B cell (primary cell): ENCODE results near the gene PARK7. TPM values are rescaled to one million over a fixed set of nuclear protein-coding genes. Genes with fewer than 3 reads are reported as not detected.

Experiments
- ATAC-seq: fragments of 200-7000 bp; cut with Tn5 transposase; one replicate; pipeline ENCODE4 v1.10.0; 2021; ENCODE audit warnings: low read depth, mild to moderate bottlenecking, moderate number of reproducible peaks, moderate library complexity
- CTCF ChIA-PET: fragments of 350-600 bp; sonication (Branson Sonifier 250); formaldehyde crosslinking; loops from one replicate; lab custom pipeline; 2021; ENCODE audit warnings: antibody characterized with exemption, inconsistent platforms; lab: Charles Lee
- POLR2A ChIA-PET: fragments of 350-600 bp; sonication (Branson Sonifier 250); formaldehyde crosslinking; loops from one replicate; lab custom pipeline; 2021; ENCODE audit warnings: antibody characterized with exemption; lab: Charles Lee
- DNase-seq: peaks from one replicate; pipeline ENCODE4 v3.0.0; 2013
- H2AFZ ChIP-seq: 2 replicates; pipeline ENCODE4 v1.6.1; 2012; ENCODE audit warnings: mild to moderate bottlenecking, low read depth, low read length; ENCODE audit not compliant: insufficient read depth, poor library complexity, severe bottlenecking
- H3K27ac ChIP-seq, 2 donors: 1 replicate in 1 of 2; 2 replicates in 1 of 2; pipeline ENCODE4 v1.5.1; 2012 to 2013; ENCODE audit warnings: low read length in 2 of 2, mild to moderate bottlenecking in 2 of 2, moderate library complexity in 1 of 2
- H3K27me3 ChIP-seq, 4 experiments: fragments of 200-600 bp in 1 of 4; sonication (generic) in 1 of 4; replicated peaks in 1 of 4; 1 replicate in 2 of 4; 2 replicates in 2 of 4; pipeline versions ENCODE4 v1.6.1 to v1.7.0; 2013 to 2016; ENCODE audit warnings: low read length in 3 of 4, mild to moderate bottlenecking in 2 of 4, mixed read lengths in 1 of 4, moderate library complexity in 1 of 4; ENCODE audit not compliant: insufficient read depth in 4 of 4, control insufficient read depth in 3 of 4; ENCODE audit errors: control extremely low read depth in 1 of 4
- H3K36me3 ChIP-seq, 2 experiments: replicated peaks in 1 of 2; 1 replicate in 1 of 2; 2 replicates in 1 of 2; pipeline versions ENCODE4 v1.6.1 to v1.7.1; 2013; ENCODE audit warnings: low read length in 1 of 2; ENCODE audit not compliant: insufficient read depth in 2 of 2, control insufficient read depth in 1 of 2; ENCODE audit errors: control extremely low read depth in 1 of 2, extremely low read depth in 1 of 2
- H3K4me1 ChIP-seq, 2 donors: fragments of 200-600 bp in 1 of 2; sonication (generic) in 1 of 2; 1 replicate in 1 of 2; 2 replicates in 1 of 2; pipeline versions ENCODE4 v1.5.1 to v1.6.1; 2013 to 2017; ENCODE audit warnings: low read length in 2 of 2; ENCODE audit not compliant: control insufficient read depth in 2 of 2, insufficient read depth in 2 of 2
- H3K4me2 ChIP-seq: replicated peaks from 2 replicates; pipeline ENCODE3; 2012; ENCODE audit warnings: mild to moderate bottlenecking, low read depth, low read length; ENCODE audit not compliant: poor library complexity, severe bottlenecking
- H3K4me3 ChIP-seq, 5 experiments: fragments of 200-600 bp in 1 of 5; sonication (generic) in 1 of 5; 1 replicate in 3 of 5; 2 replicates in 2 of 5; pipeline versions ENCODE4 v1.5.1 to v1.7.0; 2011 to 2016; ENCODE audit warnings: low read length in 4 of 5, mild to moderate bottlenecking in 4 of 5, low read depth in 2 of 5, control low read depth in 1 of 5, moderate library complexity in 1 of 5; ENCODE audit not compliant: insufficient read depth in 1 of 5; ENCODE audit errors: control extremely low read depth in 1 of 5, extremely low read depth in 1 of 5
- H3K79me2 ChIP-seq: fragments of 200-600 bp; sonication (generic); one replicate; pipeline ENCODE4 v1.6.0; 2016; ENCODE audit warnings: low read length; ENCODE audit not compliant: control insufficient read depth, insufficient read depth
- H3K9ac ChIP-seq: fragments of 200-600 bp; sonication (generic); 2 replicates; pipeline ENCODE4 v1.6.1; 2017; ENCODE audit warnings: mild to moderate bottlenecking, low read length, moderate library complexity
- H3K9me3 ChIP-seq, 3 donors: one replicate each; pipeline versions ENCODE4 v1.6.1 to v1.7.1; 2013; ENCODE audit warnings: low read length in 2 of 3; ENCODE audit not compliant: control insufficient read depth in 2 of 3, insufficient read depth in 1 of 3; ENCODE audit errors: control extremely low read depth in 1 of 3
- H4K20me1 ChIP-seq: 2 replicates; pipeline ENCODE4 v1.6.0; 2012; ENCODE audit warnings: mild to moderate bottlenecking, low read length; ENCODE audit not compliant: insufficient read depth, control insufficient read depth, poor library complexity, severe bottlenecking
- H3K27ac Mint-ChIP-seq: one replicate; pipeline ENCODE4 v1.8.0; 2021; ENCODE audit warnings: mixed read lengths
- H3K27me3 Mint-ChIP-seq: one replicate; pipeline ENCODE4 v1.8.0; 2021; ENCODE audit warnings: mixed read lengths
- H3K4me1 Mint-ChIP-seq: one replicate; pipeline ENCODE4 v1.8.0; 2021; ENCODE audit warnings: mixed read lengths
- H3K4me3 Mint-ChIP-seq: one replicate; pipeline ENCODE4 v1.8.0; 2021; ENCODE audit warnings: mixed read lengths
- H3K9me3 Mint-ChIP-seq: one replicate; pipeline ENCODE4 v1.8.0; 2022; ENCODE audit warnings: mixed read lengths; ENCODE audit not compliant: insufficient read depth
- CTCF ChIP-seq: fragments of 200-600 bp; IDR thresholded peaks from one replicate; pipeline ENCODE4 v1.8.0; 2022; ENCODE audit warnings: antibody characterized with exemption, mild to moderate bottlenecking
- EZH2 ChIP-seq: IDR thresholded peaks from 2 replicates; pipeline ENCODE4 v1.6.1; 2012; ENCODE audit warnings: borderline replicate concordance, low read depth, mild to moderate bottlenecking, moderate library complexity, low read length; ENCODE audit not compliant: insufficient read depth, poor library complexity, severe bottlenecking
- WGBS: methylation state at CpG from one replicate; pipeline ENCODE4 v1.1.5; 2013; ENCODE audit warnings: missing lambda C conversion rate; ENCODE audit not compliant: insufficient coverage; 5-methylcytosine and 5-hydroxymethylcytosine counted together
- intact Hi-C: fragments of 100-400 bp; cut with micrococcal nuclease; formaldehyde crosslinking; loops from one replicate; pipeline ENCODE4 v1.10.0; 2022
- polyA plus RNA-seq: library from polyadenylated mRNA; depleted of rRNA; stranded (reverse); fragments of >200 nt; gene quantifications from 2 replicates; pipeline ENCODE4 v1.2.3, GENCODE V29; 2012
- total RNA-seq, 2 donors: library from RNA; stranded (reverse); fragments of 120-200 nt in 1 of 2; gene quantifications; 1 replicate in 1 of 2; 2 replicates in 1 of 2; pipeline versions ENCODE4 v1.2.3 to v1.2.4, GENCODE V29; 2013 to 2022

Gene PARK7
- total and polyA plus RNA-seq, 2 donors (not counting 1 experiment from before 2014, with no cell fraction given): 63.9 to 118 TPM

DNA sequence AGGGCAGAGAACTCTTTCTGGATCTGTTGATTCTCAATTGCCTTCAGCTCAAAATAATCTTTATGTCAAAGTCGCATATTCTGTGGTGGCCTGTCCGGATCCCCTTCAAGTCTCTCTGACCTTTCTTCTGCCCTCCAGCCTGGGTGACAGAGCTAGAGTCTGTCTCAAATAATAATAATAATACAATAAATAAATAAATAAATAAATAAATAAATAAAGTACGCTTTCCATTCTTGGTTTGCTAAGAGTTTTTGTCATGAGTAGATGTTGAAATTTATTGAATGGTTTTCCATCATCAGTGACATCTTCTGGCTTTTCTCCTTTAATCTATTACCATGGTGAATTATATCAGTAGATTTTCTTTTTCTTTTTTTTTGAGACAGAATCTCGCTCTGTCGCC, 33.9 kb downstream of the PARK7 start:
- POLR2A ChIA-PET: no interaction called here
- ATAC-seq (no peak), DNase-seq (no peak)
- intact Hi-C loops: no loop called here
- TF ChIP-seq EZH2: no peak
- no peak for TF ChIP-seq CTCF
- Histone ChIP-seq H4K20me1 (no peaks in the 10 kb centered on the region), H3K79me2 (no peaks in the 10 kb centered on the region), H3K4me3 (no peak overlapping the region), H3K9ac (no peak overlapping the region), H3K4me1 (peaks cover 0 to 10% of the 10 kb centered on the region in 2 donors), H3K27me3 (no peaks in the 10 kb centered on the region), H3K9me3 (peaks cover 0 to 3% (median 0%) of the 10 kb centered on the region in 3 donors), H3K4me2 (no peak overlapping the region), H3K36me3 (no peaks in the 10 kb centered on the region), H2AFZ (no peak overlapping the region), H3K27ac (no peak overlapping the region)
- Mint-ChIP-seq H3K4me1 (peaks cover 11% of the 10 kb centered on the region), H3K27ac (no peak overlapping the region), H3K27me3 (no peaks in the 10 kb centered on the region), H3K9me3 (no peaks in the 10 kb centered on the region), H3K4me3 (no peak overlapping the region)
- WGBS: no CpG with 5 or more reads among the region's 5 CpGs
- CTCF ChIA-PET: no interaction called here

DNA sequence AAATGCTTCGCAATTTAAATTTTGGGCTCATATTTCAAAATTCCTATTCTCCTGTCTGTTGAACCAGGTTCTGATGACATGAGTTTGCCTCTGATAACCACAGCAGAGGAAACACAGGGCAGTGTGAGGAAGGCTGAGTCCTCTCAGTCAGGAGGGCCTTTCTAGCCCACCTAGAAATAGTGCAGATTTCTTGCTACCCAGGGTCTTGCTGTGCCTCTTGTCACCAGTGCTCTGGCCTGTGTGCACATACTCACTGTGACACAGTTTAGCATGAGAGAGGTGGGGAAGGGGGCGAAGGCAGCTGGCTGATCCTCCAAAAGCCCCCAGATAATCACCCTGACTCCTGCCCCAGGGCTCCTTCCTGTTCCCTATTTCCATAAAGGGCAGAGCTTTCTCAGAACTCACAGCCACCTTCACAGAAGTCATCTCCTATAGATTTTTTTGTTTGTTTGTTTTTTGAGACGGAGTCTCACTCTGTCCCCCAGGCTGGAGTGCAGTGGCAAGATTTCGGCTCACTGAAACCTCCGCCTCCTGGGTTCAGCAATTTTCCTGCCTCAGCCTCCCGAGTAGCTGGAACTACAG, 40.9 kb downstream of the PARK7 start:
- no peak overlapping the region for H3K4me2 ChIP-seq
- DNase-seq (no peak), ATAC-seq (no peak)
- H2AFZ ChIP-seq: no peak overlapping the region
- no peaks in the 10 kb centered on the region for H3K4me1 ChIP-seq
- H3K27ac ChIP-seq: no peak overlapping the region
- no peaks in the 10 kb centered on the region for H4K20me1 ChIP-seq
- TF ChIP-seq EZH2 (no peak), CTCF (no peak)
- POLR2A ChIA-PET: interaction anchor here (0.5 kb wide), 1 partner anchor 194 kb away, joined by 6 read pairs; no protein-coding TSS in a partner anchor
- Mint-ChIP-seq H3K27ac (no peak overlapping the region), H3K27me3 (no peaks in the 10 kb centered on the region), H3K9me3 (no peaks in the 10 kb centered on the region), H3K4me3 (no peak overlapping the region), H3K4me1 (no peaks in the 10 kb centered on the region)
- no peaks in the 10 kb centered on the region for H3K9me3 ChIP-seq
- whole genome bisulfite sequencing: 98% methylated on average over 4 of the region's 6 CpGs
- intact Hi-C loops: no loop called here
- no peaks in the 10 kb centered on the region for H3K27me3 ChIP-seq
- no peaks in the 10 kb centered on the region for H3K79me2 ChIP-seq
- CTCF ChIA-PET: interaction anchor here (1.1 kb wide), 1 partner anchor 11 kb away, joined by 3 read pairs; no protein-coding TSS in a partner anchor
- no peak overlapping the region for H3K4me3 ChIP-seq
- H3K36me3 ChIP-seq: peaks cover 0 to 3% of the 10 kb centered on the region in 2 experiments
- H3K9ac ChIP-seq: no peak overlapping the region
